Measurements from ENCODE around the gene KCNQ5.

DNA sequence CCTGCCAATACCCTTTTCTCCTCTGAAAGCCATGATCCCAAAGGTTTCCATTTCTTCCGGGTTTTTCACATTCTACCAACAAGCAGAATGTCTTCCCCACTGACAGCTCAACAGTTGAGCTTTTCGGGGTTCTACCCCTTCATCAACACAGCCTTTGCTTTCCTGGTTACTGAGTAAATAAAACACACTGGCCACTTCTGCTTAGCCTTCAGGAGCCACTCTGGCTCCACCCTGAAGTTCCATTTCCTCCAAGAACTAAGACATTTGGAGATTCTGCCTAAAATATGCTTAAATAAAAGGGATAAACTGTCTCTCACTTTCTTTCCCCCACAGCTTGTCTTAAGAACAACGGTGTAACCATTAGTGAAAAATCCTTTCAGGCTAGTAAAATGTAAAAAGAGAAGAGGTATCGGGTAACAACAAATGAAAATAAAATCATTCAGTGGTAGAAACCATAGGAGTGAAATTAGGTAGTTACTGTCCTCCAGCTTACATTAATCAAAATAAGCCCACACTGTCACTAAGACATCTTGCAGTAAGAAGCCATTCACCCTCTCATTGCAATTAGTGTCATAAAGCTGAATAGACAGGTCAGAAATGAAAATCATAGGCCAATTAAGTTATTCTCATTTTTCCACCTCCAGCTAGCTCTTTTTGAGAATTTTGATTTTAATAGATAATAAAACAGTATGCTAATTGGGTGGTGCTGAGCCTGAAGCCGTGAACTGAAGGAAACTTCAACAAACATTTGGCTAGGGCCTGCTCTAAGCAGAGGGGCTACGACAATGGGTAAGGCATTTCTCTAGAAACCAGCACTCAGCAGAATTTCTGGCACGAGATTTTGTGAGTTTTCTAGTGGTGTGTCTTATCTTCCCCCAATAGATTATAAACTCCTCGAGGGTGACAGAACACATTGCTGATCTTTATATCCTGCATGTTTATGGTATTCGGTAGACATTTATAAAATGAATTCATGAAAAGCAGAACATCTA lies 409.2 kb downstream of the KCNQ5 start:
- TF ChIP-seq, protein P1, sequence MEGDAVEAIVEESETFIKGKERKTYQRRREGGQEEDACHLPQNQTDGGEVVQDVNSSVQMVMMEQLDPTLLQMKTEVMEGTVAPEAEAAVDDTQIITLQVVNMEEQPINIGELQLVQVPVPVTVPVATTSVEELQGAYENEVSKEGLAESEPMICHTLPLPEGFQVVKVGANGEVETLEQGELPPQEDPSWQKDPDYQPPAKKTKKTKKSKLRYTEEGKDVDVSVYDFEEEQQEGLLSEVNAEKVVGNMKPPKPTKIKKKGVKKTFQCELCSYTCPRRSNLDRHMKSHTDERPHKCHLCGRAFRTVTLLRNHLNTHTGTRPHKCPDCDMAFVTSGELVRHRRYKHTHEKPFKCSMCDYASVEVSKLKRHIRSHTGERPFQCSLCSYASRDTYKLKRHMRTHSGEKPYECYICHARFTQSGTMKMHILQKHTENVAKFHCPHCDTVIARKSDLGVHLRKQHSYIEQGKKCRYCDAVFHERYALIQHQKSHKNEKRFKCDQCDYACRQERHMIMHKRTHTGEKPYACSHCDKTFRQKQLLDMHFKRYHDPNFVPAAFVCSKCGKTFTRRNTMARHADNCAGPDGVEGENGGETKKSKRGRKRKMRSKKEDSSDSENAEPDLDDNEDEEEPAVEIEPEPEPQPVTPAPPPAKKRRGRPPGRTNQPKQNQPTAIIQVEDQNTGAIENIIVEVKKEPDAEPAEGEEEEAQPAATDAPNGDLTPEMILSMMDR (IDR thresholded peaks at IDR 0.05) = no peak
- no peak for TF ChIP-seq EP300 (IDR thresholded peaks at IDR 0.05)
- TF ChIP-seq POLR2A (IDR thresholded peaks at IDR 0.05) = no peak
- no peak for TF ChIP-seq POLR2AphosphoS5 (IDR thresholded peaks at IDR 0.05)

All from suprapubic skin (tissue), 4 donors.